GM19463 (cell line): ENCODE measurements around the gene SMAD9.

Experiments
- ATAC-seq: cut with Tn5 transposase; IDR thresholded peaks from one replicate; pipeline ENCODE4 v1.9.1; 2021; ENCODE audit warnings: mild to moderate bottlenecking, moderate library complexity; ENCODE audit not compliant: unreplicated experiment

The SMAD9 gene

GRCh38 chr13:36870050-36870692 is 49.9 kb downstream of the SMAD9 start:
- ATAC-seq: no peak

GRCh38 chr13:36866232-36866631 is 53.8 kb downstream of the SMAD9 start:
- no peak for ATAC-seq

- ATAC-seq: no peak
Measured at GRCh38 chr13:36865265-36865664, 54.8 kb downstream of the SMAD9 start.

GRCh38 chr13:36862722-36863121 is 57.3 kb downstream of the SMAD9 start:
- no peak for ATAC-seq

GRCh38 chr13:36862002-36862685 is 57.9 kb downstream of the SMAD9 start:
- no peak for ATAC-seq

- no peak for ATAC-seq
Measured at GRCh38 chr13:36859259-36859658, 60.8 kb downstream of the SMAD9 start.

GRCh38 chr13:36858290-36858689 is 61.7 kb downstream of the SMAD9 start:
- peak; percentile 66 for ATAC-seq

- ATAC-seq: no peak
Measured at GRCh38 chr13:36857253-36857652, 62.8 kb downstream of the SMAD9 start.

- ATAC-seq: no peak
Measured at GRCh38 chr13:36850790-36851438, 69.1 kb downstream of the SMAD9 start.

GRCh38 chr13:36848199-36848982 is 71.6 kb downstream of the SMAD9 start:
- ATAC-seq: no peak

GRCh38 chr13:36847606-36848005 is 72.4 kb downstream of the SMAD9 start:
- no peak for ATAC-seq

- no peak for ATAC-seq
Measured at GRCh38 chr13:36841391-36841790, 78.6 kb downstream of the SMAD9 start.

GRCh38 chr13:36840718-36841250 is 79.3 kb downstream of the SMAD9 start:
- no peak for ATAC-seq

GRCh38 chr13:36839981-36840380 is 80.1 kb downstream of the SMAD9 start:
- ATAC-seq: no peak

GRCh38 chr13:36839281-36839680 is 80.8 kb downstream of the SMAD9 start:
- ATAC-seq: no peak

GRCh38 chr13:36837354-36838092 is 82.5 kb downstream of the SMAD9 start:
- ATAC-seq: no peak

GRCh38 chr13:36834299-36834698 is 85.7 kb downstream of the SMAD9 start:
- ATAC-seq: no peak

GRCh38 chr13:36831291-36831690 is 88.7 kb downstream of the SMAD9 start:
- ATAC-seq: no peak

GRCh38 chr13:36829753-36830152 is 90.3 kb downstream of the SMAD9 start:
- no peak for ATAC-seq

GRCh38 chr13:36822785-36823184 is 97.3 kb downstream of the SMAD9 start:
- ATAC-seq: no peak
